Measurements from ENCODE around the gene ARHGAP15.

The ARHGAP15 gene

DNA sequence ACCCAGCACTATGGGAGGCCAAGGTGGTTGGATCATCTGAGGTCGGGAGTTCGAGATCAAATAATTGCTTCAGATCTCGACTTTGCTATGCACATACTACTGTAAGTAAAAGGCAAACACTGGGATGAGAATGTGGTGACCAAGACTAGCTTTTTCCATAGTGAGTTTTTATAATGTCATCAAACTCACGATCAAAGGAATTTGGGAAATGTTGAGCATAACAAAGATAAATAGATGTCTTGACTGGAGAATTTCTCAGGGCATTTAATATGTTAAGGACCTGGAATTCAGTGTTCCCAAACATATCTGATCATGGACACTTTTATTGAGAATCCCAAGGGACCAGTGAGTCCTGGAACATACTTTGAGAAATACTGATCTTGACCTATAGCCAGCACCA lies 205.6 kb downstream of the ARHGAP15 start:
- no peak overlapping the region for H3K4me3 ChIP-seq (ENCODE audit: low read depth, low read length)

DNA sequence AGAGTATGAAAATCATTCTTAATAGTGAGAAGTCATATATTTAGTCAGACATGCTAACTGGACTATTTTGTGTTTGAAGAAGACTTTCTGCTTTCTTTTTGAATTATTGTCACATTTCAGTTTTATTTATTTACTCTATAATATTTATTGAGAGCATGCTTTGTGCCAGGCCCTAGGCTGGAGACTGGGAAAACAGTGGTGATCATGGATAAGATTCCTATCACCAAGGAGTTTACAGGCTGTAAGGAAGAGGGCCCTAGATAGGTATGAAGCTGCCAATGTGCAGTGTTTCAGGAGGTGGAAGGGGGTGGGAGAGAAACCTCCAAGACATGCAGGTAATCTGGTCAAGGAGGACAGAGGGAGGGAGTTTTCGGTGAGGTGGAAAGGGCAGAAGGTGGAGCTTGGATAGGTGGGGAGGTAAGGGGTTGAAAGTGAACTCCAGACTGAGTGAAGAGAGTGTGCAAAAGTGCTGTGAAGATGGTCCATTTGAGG lies 207.5 kb downstream of the ARHGAP15 start:
- no peak overlapping the region for H3K4me3 ChIP-seq (ENCODE audit: low read depth, low read length)

DNA sequence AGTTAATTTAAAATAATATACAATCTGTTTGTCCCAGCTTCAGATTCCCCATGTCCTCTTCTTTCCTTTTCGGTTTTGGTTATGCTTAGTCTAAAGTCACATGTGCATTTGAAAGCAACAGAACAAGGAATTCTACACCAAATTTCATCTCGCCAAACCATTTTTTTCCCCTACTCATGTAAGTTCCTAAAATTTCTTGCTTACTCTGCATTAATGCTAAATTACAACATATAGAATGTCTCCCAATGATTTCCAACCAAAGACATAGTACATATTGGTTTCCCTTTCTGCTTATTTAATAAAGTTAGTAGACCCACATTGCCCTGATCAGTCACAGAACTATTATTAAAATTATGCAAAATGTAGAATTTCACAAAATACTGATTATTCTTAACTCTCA lies 212.3 kb downstream of the ARHGAP15 start:
- no peak overlapping the region for H3K4me3 ChIP-seq (ENCODE audit: low read depth, low read length)

DNA sequence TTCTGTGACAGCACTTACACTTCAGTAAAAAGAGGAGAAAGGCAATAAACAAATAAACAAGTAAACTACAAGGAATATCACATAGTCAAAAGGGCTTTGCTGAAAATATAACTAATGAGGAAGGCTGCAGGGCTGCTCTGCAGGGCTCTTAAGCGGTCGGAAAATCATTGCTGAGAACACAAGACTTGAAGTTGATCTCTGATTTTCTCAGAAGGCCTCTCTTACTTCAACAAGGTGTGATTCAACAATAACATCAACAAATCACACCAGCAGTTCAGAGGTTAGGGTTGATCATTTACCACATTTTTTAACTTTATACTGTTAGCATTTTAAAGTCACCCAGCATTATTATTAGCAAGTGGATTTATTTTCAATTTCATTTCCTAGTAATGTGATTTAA lies 215.6 kb downstream of the ARHGAP15 start:
- H3K4me3 ChIP-seq (ENCODE audit: low read depth, low read length) = no peak overlapping the region

DNA sequence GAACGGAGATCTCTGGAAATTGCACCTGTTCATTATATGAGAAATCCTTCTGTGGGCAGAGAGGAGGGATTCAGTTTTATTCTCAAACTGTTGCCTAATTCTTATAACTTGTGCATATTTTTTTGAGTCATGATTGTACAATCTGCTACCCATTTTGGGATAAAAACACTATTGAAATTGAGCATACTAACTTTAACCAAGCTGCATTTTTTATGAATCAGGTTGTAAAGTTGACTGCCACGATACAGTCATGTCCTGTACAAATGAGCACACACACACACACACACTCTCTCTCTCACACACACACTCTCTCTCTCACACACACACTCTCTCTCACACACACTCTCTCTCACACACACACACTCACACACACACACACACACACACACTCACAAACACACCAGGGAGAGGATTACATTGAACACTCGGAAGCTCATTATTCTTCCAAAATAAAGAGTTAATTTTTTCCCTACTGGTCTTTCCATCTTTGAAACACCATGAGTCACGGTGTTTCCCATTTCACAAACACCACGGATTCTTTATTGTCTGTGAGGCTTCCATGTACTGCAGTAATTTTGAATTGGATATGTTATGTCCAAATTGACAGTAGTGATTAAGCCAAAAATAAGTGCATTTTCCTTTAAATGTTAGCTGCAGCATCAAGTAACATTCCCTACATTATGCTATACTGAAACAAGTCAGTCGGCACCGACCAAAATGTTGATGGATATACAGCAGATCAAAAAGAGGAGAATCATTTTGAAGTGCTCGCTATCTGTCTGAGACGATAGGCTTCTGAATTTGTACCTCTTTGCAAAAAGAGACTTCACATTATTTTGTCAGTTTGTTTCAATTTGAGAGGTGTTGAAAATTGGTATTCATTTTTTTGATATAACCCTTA lies 216.9 kb downstream of the ARHGAP15 start:
- no peak overlapping the region for H3K4me3 ChIP-seq (ENCODE audit: low read depth, low read length)

DNA sequence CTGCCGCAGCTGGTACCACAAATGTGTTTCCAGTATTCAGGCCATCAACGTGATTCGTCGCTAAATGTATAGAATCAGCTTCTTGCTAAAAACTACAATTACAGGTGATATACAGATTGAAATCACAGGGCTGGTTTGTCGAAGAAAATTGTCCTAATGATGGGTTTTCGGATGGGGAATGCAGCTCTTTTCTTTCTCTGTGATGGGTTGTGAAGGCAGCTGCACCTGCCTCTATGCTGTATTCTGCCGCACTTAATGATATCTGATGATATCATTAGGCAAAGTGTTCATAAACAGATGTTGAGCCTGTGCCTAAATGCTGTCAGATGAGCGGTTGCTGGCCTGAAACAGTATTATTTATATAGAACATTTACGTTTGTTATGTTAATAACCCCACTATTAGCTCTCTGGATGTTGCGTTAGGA lies 218.1 kb downstream of the ARHGAP15 start:
- H3K4me3 ChIP-seq (ENCODE audit: low read depth, low read length) = no peak overlapping the region

DNA sequence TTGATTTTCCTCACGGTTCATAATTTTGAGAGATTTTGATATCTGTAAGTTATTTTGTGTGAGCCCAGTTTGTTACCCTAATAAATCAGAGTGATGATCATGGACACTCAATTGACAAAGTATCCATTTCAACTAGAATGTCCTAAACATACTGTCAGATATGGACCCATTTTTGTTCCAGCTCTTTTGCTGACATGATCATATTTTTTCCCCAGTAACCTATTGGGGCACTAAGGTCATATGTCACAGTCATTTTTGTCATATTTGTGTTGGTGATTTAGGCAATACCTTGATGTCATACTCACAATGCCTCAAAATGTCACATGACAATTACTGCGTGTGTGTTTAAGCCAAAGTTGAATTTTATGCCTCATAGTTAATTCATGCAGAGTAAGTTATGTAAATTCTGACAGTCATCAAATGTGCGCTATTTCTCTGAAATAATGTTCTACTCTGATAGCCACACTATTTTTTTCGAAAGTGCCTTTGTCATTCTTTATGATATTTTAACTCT lies 218.7 kb downstream of the ARHGAP15 start:
- no peak overlapping the region for H3K4me3 ChIP-seq (ENCODE audit: low read depth, low read length)

DNA sequence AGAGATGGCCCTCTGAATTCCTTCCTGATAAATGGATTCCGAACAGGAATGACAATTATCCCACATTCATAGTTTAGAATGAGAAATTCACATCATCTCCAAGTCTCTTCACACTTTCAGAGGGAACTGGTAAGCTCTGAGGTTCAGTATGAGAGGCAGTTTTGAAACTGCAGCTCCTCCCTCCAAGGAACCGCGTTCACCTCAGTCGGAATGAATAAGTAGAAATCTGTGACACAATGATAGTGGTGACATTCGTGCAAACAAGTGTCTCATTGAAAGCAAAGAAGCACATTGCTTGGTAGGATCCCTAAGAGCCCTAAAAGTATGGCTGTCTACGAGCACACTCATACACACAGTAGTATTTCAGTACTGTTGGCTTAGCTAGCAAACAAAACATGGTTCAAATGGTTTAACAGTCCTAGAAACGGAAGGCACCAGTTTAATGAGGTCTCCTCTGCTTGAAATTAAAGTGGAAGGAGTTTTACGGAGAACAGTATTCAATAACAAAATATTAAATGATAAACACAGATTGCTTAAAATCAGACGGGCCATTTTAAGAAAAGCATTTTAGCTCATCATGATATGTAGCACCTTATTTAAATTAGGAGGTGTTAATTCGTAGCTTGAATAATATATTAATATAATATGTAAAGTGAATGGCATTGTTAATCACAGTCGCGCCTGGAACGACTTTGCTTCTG lies 225.0 kb downstream of the ARHGAP15 start:
- no peak overlapping the region for H3K4me3 ChIP-seq (ENCODE audit: low read depth, low read length)

DNA sequence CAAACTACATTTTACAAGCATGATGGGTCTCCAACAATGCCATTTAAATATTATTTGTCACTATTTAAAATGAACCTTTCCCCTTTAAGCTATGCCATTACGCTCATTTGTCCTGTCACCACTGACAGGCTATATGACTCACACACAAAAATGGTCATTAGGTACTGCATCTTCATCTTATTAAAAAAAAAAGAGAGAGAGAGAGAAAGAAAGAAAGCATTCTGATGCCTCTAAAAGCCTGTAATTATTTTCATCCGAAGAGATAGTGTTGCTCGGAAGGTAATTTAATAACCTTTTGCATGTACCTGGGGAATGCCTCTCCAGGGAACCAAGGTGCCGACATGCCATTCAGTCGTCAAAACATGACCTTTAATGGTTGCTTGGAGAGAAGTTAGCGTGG lies 226.7 kb downstream of the ARHGAP15 start:
- no peak overlapping the region for H3K4me3 ChIP-seq (ENCODE audit: low read depth, low read length)

DNA sequence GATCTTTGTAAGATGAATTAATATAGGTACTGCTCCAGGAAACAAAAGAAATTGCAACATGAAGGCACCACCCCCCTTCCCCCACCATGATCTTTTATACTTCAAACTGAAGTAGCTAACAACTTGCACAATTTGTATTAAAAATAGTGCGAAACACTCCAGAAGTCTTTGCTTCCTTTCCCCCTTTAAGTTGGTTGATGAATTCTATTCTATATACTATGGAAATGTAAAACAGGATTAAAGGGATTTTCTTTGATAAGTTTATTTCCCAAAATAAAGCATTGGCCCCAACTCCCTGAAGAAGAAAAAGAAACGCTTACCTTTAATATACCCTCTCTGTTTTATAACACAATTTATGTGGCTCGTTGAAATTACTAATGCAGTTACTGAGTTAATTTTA lies 227.1 kb downstream of the ARHGAP15 start:
- H3K4me3 ChIP-seq (ENCODE audit: low read depth, low read length) = no peak overlapping the region

DNA sequence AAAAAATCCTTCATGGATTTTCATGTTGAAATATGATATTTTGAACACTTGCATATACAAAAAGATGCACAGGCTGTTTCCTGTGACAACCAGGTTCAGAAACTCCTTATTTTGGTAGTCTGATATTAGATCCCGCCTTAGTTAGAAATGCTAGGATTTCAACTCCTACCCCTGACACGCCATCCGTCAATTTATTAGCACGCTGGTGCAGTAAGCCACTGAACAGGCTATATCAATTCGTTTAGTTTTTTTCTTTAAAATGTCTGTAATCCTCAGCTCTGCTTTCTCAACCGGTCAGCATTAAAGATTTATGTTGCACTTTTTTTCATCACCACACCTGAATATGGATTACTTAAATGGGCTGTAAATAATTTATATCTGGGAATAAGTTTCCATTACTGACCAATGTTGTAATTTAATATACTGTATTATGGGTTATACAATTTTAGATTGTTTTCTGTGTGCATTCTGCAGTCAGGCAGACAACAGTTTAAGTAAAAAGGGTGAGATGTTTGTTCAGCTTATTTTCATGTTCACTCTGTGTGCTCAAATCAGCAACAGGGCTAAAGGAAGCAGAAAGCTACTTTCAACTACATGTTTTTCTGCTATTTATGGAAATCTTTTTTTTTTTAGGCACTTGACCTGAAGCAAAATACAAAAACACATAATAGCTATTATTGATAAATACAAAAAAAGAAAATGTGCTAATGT lies 227.7 kb downstream of the ARHGAP15 start:
- H3K4me3 ChIP-seq (ENCODE audit: low read depth, low read length) = no peak overlapping the region

DNA sequence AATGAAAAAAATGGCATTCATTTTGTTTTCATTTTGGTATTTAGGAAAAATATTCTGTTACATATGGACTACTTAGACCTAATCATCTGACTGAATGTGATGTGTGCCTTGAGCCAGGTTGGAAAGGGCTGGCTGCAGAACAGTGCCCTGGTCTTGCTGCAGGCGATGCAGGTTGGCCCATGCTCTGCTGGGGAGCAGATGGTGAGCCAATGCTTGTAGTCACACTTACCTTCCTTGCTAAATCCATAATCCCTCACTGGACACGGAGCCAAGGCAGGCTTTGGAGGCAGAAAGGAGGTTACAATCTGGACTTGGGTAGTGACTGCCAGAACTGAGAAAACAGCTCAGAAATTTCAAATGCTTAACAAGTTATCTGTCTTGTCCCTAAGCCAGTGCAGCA lies 228.7 kb downstream of the ARHGAP15 start:
- H3K4me3 ChIP-seq (ENCODE audit: low read depth, low read length) = no peak overlapping the region

DNA sequence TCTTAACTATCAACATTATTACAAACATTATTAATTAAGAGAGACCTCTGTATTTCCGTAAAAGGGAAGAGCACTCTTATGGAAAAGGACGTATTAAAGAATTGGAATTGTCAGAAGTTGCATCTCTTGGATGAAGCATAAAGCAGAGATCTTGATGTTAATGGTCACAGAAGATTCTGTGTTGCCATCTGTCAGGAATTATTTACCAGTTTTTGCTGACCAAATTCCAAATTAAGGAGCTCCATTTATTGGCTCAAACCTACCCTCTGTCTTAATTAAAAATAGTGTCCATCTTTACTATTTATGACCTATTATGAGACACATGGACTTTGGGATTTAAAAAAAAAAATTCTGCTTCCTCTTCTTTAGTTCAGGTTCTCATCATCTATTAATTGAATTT lies 232.1 kb downstream of the ARHGAP15 start:
- H3K4me3 ChIP-seq (ENCODE audit: low read depth, low read length) = no peak overlapping the region

DNA sequence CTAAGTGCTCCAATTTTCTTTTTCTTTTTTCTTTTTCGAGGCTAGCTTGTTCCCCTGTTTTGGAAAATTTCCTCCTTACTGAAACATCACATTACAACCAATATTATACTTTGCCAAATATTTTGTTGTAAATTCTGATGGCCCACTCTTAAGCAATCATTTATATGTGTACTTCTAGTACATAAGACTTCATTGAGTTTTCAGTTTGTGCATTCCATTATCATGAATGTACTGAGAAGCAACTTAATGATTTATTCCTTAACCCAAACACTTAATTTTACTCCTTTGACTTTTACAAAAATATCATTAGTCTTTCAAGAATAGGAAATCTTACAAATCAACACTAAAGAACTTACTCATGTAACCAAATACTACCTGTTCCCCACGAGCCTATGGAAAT lies 242.4 kb downstream of the ARHGAP15 start:
- no peak overlapping the region for H3K4me3 ChIP-seq (ENCODE audit: low read depth, low read length)

DNA sequence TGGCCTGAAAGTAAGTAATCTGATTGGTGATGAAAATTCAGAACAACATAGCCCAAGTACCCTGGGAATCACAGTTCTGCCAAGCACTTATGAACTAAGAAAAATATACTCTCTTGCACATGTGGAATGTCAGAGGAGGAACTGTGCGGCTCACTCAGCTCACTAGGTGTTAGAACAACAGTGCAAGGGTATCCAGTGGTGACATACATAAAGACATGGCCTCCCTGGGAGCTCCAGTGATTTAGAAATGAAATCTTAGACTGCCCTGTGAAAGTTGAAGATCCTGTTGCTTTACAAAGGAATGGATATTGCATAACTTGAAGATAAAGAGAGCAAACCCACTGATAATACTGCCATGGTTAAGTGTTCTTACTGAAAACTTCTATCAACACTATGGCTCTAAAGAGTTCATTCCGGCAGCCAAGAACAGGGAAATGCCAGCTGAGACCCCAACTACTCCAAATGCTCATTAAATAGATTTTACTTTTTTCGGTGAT lies 246.2 kb downstream of the ARHGAP15 start:
- no peak overlapping the region for H3K4me3 ChIP-seq (ENCODE audit: low read depth, low read length)

DNA sequence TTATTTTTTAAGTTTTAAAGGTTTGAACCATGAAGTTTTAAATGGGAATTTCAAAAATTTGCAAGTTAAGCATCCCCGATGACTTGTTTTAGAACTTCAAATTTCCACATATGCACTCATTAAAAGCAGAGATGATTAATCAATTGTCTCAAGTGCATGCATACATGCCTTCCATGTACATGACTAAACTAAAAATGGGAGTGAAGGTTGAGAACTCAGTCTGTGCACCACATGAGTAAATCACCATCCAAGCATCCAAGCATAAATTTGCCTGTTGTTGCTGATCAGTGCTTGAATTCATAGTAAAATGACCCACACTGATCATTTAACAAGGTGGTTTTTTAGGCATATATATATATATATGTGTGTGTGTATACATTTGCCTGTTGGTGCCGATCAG lies 249.8 kb downstream of the ARHGAP15 start:
- no peak overlapping the region for H3K4me3 ChIP-seq (ENCODE audit: low read depth, low read length)

DNA sequence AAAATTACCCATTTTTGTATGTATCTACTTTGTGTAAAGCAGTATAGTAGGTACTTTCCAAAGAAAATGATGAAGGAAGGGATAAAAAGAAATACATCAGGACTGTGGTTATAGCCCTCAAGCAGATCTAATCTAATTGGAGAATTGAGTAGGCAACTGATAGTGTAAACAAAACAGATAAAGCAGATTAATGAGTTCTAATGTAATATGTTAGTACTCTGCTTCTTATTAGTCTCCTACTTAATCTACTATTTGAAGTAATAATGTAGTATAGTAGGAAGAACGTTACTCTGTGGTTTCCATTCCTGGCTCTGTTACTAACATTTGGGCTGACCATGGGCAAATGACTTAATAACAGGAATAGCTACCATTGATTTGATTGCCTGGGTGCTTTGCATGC lies 250.7 kb downstream of the ARHGAP15 start:
- H3K4me3 ChIP-seq (ENCODE audit: low read depth, low read length) = no peak overlapping the region

DNA sequence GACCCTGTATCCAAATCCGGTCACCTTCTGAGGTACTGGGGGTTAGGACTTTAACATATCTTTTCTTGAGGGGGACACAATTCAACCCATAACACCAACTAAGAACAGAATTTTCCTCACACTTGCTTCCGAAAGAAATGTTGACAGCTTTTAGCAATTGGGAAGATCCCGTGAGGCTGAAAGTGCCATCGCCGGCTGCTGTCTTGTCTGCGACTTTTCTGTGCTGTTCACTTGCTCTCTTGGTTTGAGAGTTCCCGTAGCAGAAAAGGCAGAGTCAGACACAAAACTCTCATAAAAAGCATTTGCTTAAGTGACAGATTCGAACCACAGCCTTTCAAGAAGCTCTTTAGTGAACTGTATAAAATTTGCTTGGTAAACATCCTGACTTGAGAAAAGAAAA lies 253.4 kb downstream of the ARHGAP15 start:
- no peak overlapping the region for H3K4me3 ChIP-seq (ENCODE audit: low read depth, low read length)

DNA sequence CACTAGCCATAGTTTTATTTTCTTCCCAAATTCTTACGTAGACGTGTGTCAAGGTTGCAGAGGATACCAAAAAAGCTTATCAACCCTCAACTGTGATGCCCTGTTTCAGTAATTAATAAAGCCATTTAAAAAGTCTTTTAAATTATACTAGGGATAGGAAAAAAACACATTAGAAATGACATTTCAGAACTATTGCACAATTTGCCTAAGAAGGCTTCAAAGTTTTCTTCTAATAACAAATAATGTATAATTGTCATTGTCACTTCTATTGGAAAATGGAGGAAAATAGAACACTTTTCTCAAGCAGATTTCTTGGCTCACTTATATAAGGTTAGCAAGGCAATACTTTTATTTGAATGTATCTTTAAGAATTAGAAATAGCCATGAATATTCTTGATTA lies 253.8 kb downstream of the ARHGAP15 start:
- H3K4me3 ChIP-seq (ENCODE audit: low read depth, low read length) = no peak overlapping the region

DNA sequence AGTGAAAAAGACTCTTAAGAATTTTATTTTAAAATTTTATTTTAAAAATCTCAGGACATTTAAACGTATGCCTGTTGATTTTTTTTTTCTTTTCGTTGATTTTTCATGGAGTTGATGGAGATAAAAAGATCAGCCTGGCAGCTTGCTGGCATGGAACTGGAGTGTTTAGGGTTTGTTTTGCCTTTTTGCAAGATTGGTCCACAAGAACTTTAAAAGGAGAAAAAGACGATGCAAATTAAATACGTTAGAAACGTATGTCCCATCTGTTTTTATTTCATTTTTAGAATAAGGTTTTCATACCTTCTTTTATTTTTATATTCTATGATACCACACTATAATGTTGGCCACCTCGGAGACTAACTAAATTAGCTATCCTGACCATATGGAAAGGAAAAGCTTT lies 254.9 kb downstream of the ARHGAP15 start:
- no peak overlapping the region for H3K4me3 ChIP-seq (ENCODE audit: low read depth, low read length)

DNA sequence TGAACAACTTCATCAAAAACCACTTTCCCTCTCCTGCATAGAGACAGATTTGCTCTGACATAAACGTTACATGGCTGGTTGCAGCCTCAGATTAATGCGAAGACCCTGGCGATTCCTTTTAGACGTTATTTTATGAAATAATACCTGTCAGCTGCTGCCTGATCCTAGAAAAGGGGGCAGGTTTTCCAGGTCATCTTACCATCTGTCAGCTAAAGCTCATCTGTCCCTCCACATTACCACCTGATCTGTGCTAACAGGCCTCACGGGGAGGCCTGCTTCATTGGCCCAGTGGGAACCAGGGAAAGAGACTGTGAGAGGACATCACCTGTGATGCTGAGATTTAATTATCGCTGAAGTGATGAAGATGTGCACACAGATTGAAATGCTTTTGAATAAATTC lies 261.0 kb downstream of the ARHGAP15 start:
- H3K4me3 ChIP-seq (ENCODE audit: low read depth, low read length) = no peak overlapping the region

Measured in iPS-11a (cell line).